Measurements from ENCODE around the gene ABAT. TPM values are rescaled to one million over a fixed set of nuclear protein-coding genes. Genes with fewer than 3 reads are reported as not detected.

Gene ABAT
- total RNA-seq, 1 experiment from 2014 or later, result 6.9 TPM

- no peak for TF ChIP-seq EZH2 (IDR thresholded peaks at IDR 0.05; ENCODE audit: borderline replicate concordance, low read depth, low read length, poor library complexity, severe bottlenecking)
- no peak for TF ChIP-seq CTCF (conservative IDR thresholded peaks at IDR 0.05; ENCODE audit: low read depth, low read length)
- no peak for DNase-seq (ENCODE audit: low spot score)
- no TSS peak for BruUV-seq (replicated peaks)
- no peaks in the 10 kb centered on the region for H3K27me3 ChIP-seq (replicated peaks; ENCODE audit: insufficient read depth, low read depth, low read length, poor library complexity)
- POLR2A ChIA-PET (ENCODE audit: low non-redundant PET), result no interaction called here
- peaks cover 89% of the 10 kb centered on the region for H3K36me3 ChIP-seq (ENCODE audit: insufficient read depth, low read length, poor library complexity, severe bottlenecking)
- H3K9me3 ChIP-seq (ENCODE audit: low read depth, low read length, poor library complexity, severe bottlenecking), result no peaks in the 10 kb centered on the region
- intact Hi-C loops (cut with micrococcal nuclease; ENCODE audit: unreplicated experiment), result no loop called here
- no peak overlapping the region for H3K27ac ChIP-seq (ENCODE audit: low read depth, low read length, poor library complexity, severe bottlenecking)
- CTCF ChIA-PET, result no interaction called here
- no peak overlapping the region for H3K4me3 ChIP-seq (ENCODE audit: low read depth, low read length, poor library complexity, severe bottlenecking)
- no peaks in the 10 kb centered on the region for H3K4me1 ChIP-seq (ENCODE audit: insufficient read depth, low read length, poor library complexity, severe bottlenecking)
These were observed 32.3 kb upstream of the ABAT start for GRCh38 chr16:8642146-8642545.

GRCh38 chr16:8644211-8645140 lies 29.9 kb upstream of the ABAT start:
- Histone ChIP-seq H3K27me3 (replicated peaks; ENCODE audit: insufficient read depth, low read depth, low read length, poor library complexity) (no peaks in the 10 kb centered on the region), H3K27ac (ENCODE audit: low read depth, low read length, poor library complexity, severe bottlenecking) (peak overlapping the region; percentile 37), H3K9me3 (ENCODE audit: low read depth, low read length, poor library complexity, severe bottlenecking) (no peaks in the 10 kb centered on the region), H3K36me3 (ENCODE audit: insufficient read depth, low read length, poor library complexity, severe bottlenecking) (peaks cover 87% of the 10 kb centered on the region), H3K4me1 (ENCODE audit: insufficient read depth, low read length, poor library complexity, severe bottlenecking) (no peaks in the 10 kb centered on the region), H3K4me3 (ENCODE audit: low read depth, low read length, poor library complexity, severe bottlenecking) (no peak overlapping the region)
- intact Hi-C loops (cut with micrococcal nuclease; ENCODE audit: unreplicated experiment), result no loop called here
- CTCF ChIA-PET, result no interaction called here
- no TSS peak for BruUV-seq (replicated peaks)
- DNase-seq (ENCODE audit: low spot score), result no peak
- POLR2A ChIA-PET (ENCODE audit: low non-redundant PET), result no interaction called here
- no peak for TF ChIP-seq EZH2 (IDR thresholded peaks at IDR 0.05; ENCODE audit: borderline replicate concordance, low read depth, low read length, poor library complexity, severe bottlenecking)

GRCh38 chr16:8645141-8645521 lies 29.3 kb upstream of the ABAT start:
- intact Hi-C loops (cut with micrococcal nuclease; ENCODE audit: unreplicated experiment), result no loop called here
- Histone ChIP-seq H3K4me3 (ENCODE audit: low read depth, low read length, poor library complexity, severe bottlenecking) (no peak overlapping the region), H3K27ac (ENCODE audit: low read depth, low read length, poor library complexity, severe bottlenecking) (peak overlapping the region; percentile 37), H3K9me3 (ENCODE audit: low read depth, low read length, poor library complexity, severe bottlenecking) (no peaks in the 10 kb centered on the region), H3K27me3 (replicated peaks; ENCODE audit: insufficient read depth, low read depth, low read length, poor library complexity) (no peaks in the 10 kb centered on the region), H3K36me3 (ENCODE audit: insufficient read depth, low read length, poor library complexity, severe bottlenecking) (peaks cover 83% of the 10 kb centered on the region), H3K4me1 (ENCODE audit: insufficient read depth, low read length, poor library complexity, severe bottlenecking) (no peaks in the 10 kb centered on the region)
- ChIA-PET CTCF (no interaction called here), POLR2A (ENCODE audit: low non-redundant PET) (no interaction called here)
- TF ChIP-seq EZH2 (IDR thresholded peaks at IDR 0.05; ENCODE audit: borderline replicate concordance, low read depth, low read length, poor library complexity, severe bottlenecking), result no peak
- no peak for TF ChIP-seq CTCF (conservative IDR thresholded peaks at IDR 0.05; ENCODE audit: low read depth, low read length)
- no peak for DNase-seq (ENCODE audit: low spot score)
- no TSS peak for BruUV-seq (replicated peaks)
